Neural progenitor cell (in vitro differentiated cells): ENCODE data around the gene PUS1. TPM values are rescaled to one million over a fixed set of nuclear protein-coding genes. Genes with fewer than 3 reads are reported as not detected.

ENCODE experiments used
- DNase-seq: peaks from one replicate; pipeline ENCODE4 v3.0.0-alpha.2; 2016; ENCODE audit warnings: low spot score
- H2AFZ ChIP-seq: fragments of 200-600 bp; sonication (generic); replicated peaks from 2 replicates; pipeline ENCODE4 v1.6.1; 2016; ENCODE audit warnings: antibody characterized with exemption
- H3F3A ChIP-seq: fragments of 200-600 bp; sonication (generic); 2 replicates; pipeline ENCODE4 v1.6.1; 2016; ENCODE audit warnings: antibody characterized with exemption, low read depth
- H3K27ac ChIP-seq: fragments of 200-600 bp; sonication (generic); 2 replicates; pipeline ENCODE4 v1.5.1; 2016; ENCODE audit warnings: mild to moderate bottlenecking
- H3K27me3 ChIP-seq: fragments of 200-600 bp; sonication (generic); 2 replicates; pipeline ENCODE4 v1.6.1; 2016; ENCODE audit warnings: mild to moderate bottlenecking, moderate library complexity
- H3K36me3 ChIP-seq: fragments of 200-600 bp; sonication (generic); 2 replicates; pipeline ENCODE4 v1.5.1; 2016
- H3K4me1 ChIP-seq: fragments of 200-600 bp; sonication (generic); 2 replicates; pipeline ENCODE4 v1.6.1; 2016; ENCODE audit warnings: mixed run types
- H3K4me2 ChIP-seq: fragments of 200-600 bp; sonication (generic); 2 replicates; pipeline ENCODE4 v1.6.1; 2016
- H3K4me3 ChIP-seq: fragments of 200-600 bp; sonication (generic); 2 replicates; pipeline ENCODE4 v1.5.1; 2016
- H3K79me2 ChIP-seq: fragments of 200-600 bp; sonication (generic); 2 replicates; pipeline ENCODE4 v1.6.1; 2016; ENCODE audit warnings: low read depth
- H3K9ac ChIP-seq: fragments of 200-600 bp; sonication (generic); 2 replicates; pipeline ENCODE4 v1.6.1; 2016
- H3K9me3 ChIP-seq: fragments of 200-600 bp; sonication (generic); 2 replicates; pipeline ENCODE4 v1.5.1; 2016; ENCODE audit warnings: low read depth
- H4K20me1 ChIP-seq: fragments of 200-600 bp; sonication (generic); 2 replicates; pipeline ENCODE4 v1.6.1; 2016; ENCODE audit warnings: low read depth
- H3K27ac Mint-ChIP-seq: 3 replicates; pipeline ENCODE4 v1.8.0; 2021; ENCODE audit warnings: mixed read lengths
- H3K27me3 Mint-ChIP-seq: 2 replicates; pipeline ENCODE4 v1.8.0; 2022; ENCODE audit warnings: low read depth, mild to moderate bottlenecking, inconsistent platforms, moderate library complexity, mixed read lengths; ENCODE audit not compliant: insufficient read depth
- H3K36me3 Mint-ChIP-seq: 3 replicates; pipeline ENCODE4 v1.8.0; 2021; ENCODE audit warnings: mixed read lengths
- H3K4me1 Mint-ChIP-seq: 3 replicates; pipeline ENCODE4 v1.8.0; 2021; ENCODE audit warnings: mixed read lengths
- H3K4me3 Mint-ChIP-seq: 3 replicates; pipeline ENCODE4 v1.8.0; 2021; ENCODE audit warnings: mild to moderate bottlenecking, moderate library complexity, mixed read lengths
- H3K9me3 Mint-ChIP-seq: 3 replicates; pipeline ENCODE4 v1.8.0; 2020; ENCODE audit warnings: mixed read lengths
- EZH2 ChIP-seq: fragments of 200-600 bp; sonication (generic); IDR thresholded peaks from 2 replicates; pipeline ENCODE4 v1.6.1; 2017; ENCODE audit warnings: antibody characterized with exemption, mild to moderate bottlenecking, moderate library complexity
- EZH2phosphoT487 ChIP-seq: fragments of 200-600 bp; sonication (generic); IDR thresholded peaks from 2 replicates; pipeline ENCODE4 v1.6.1; 2017; ENCODE audit warnings: antibody characterized with exemption
- total RNA-seq: library from RNA; depleted of rRNA; stranded (reverse); fragments of >200 nt; gene quantifications from 2 replicates; pipeline ENCODE4 v1.2.3, GENCODE V29; 2015; ENCODE audit warnings: low replicate concordance
- TF ChIP-seq, protein P1 (sequence below): fragments of 200-600 bp; sonication (generic); IDR thresholded peaks from 2 replicates; pipeline ENCODE4 v1.5.1; 2017; ENCODE audit warnings: antibody characterized with exemption, mild to moderate bottlenecking

The PUS1 gene
- total RNA-seq, 1 donor from 2014 or later = 15.9 TPM

DNA sequence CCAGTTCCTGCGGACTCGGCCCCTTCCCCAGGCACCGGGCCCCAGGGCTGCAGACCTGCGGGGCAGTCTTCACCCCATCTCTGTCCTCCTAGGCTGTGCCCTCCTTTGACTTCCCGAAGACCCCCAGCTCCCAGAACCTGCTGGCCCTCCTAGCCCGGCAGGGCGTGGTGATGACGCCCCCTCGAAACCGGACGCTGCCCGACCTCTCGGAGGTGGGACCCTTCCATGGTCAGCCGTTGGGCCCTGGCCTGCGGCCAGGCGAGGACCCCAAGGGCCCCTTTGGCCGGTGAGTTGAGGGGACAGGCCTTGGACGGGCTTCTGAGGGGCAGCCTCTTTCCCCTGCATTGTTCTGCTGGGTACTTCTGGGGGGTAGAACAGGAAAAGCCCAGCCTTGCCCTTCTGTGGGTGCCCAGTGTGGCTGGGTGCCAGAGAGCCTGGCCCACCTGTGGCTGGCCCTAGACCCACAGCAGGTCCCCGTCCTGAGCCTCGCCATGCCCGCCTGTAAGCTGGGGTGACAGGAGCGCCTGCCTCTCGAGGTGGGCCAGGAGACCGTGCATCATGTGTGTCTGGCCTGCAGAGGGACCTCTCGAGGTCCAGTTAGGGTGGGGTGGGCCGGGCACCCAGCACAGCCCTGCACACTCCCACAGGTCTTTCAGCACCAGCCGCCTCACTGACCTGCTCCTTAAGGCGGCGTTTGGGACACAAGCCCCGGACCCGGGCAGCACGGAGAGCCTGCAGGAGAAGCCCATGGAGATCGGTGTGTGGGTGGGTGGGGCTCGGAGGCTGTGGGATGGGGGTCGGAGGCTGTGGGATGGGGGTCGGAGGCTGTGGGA lies 12.6 kb upstream of the PUS1 start:
- no peak overlapping the region for H3K4me3 ChIP-seq
- H3K79me2 ChIP-seq = no peaks in the 10 kb centered on the region
- no peaks in the 10 kb centered on the region for H3F3A ChIP-seq
- Mint-ChIP-seq H3K9me3 (no peaks in the 10 kb centered on the region), H3K4me3 (no peak overlapping the region), H3K27ac (no peak overlapping the region), H3K27me3 (no peaks in the 10 kb centered on the region), H3K4me1 (no peaks in the 10 kb centered on the region), H3K36me3 (peaks cover 2% of the 10 kb centered on the region)
- H4K20me1 ChIP-seq = no peaks in the 10 kb centered on the region
- no peaks in the 10 kb centered on the region for H3K4me1 ChIP-seq
- H3K27me3 ChIP-seq = no peaks in the 10 kb centered on the region
- H3K36me3 ChIP-seq = no peaks in the 10 kb centered on the region
- H3K27ac ChIP-seq = no peak overlapping the region
- no peaks in the 10 kb centered on the region for H3K9me3 ChIP-seq
- no peak for DNase-seq
- H3K9ac ChIP-seq = no peak overlapping the region
- TF ChIP-seq EZH2 = no peak
- TF ChIP-seq, protein P1, sequence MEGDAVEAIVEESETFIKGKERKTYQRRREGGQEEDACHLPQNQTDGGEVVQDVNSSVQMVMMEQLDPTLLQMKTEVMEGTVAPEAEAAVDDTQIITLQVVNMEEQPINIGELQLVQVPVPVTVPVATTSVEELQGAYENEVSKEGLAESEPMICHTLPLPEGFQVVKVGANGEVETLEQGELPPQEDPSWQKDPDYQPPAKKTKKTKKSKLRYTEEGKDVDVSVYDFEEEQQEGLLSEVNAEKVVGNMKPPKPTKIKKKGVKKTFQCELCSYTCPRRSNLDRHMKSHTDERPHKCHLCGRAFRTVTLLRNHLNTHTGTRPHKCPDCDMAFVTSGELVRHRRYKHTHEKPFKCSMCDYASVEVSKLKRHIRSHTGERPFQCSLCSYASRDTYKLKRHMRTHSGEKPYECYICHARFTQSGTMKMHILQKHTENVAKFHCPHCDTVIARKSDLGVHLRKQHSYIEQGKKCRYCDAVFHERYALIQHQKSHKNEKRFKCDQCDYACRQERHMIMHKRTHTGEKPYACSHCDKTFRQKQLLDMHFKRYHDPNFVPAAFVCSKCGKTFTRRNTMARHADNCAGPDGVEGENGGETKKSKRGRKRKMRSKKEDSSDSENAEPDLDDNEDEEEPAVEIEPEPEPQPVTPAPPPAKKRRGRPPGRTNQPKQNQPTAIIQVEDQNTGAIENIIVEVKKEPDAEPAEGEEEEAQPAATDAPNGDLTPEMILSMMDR = no peak
- TF ChIP-seq EZH2phosphoT487 = no peak
- no peak overlapping the region for H2AFZ ChIP-seq
- no peak overlapping the region for H3K4me2 ChIP-seq

DNA sequence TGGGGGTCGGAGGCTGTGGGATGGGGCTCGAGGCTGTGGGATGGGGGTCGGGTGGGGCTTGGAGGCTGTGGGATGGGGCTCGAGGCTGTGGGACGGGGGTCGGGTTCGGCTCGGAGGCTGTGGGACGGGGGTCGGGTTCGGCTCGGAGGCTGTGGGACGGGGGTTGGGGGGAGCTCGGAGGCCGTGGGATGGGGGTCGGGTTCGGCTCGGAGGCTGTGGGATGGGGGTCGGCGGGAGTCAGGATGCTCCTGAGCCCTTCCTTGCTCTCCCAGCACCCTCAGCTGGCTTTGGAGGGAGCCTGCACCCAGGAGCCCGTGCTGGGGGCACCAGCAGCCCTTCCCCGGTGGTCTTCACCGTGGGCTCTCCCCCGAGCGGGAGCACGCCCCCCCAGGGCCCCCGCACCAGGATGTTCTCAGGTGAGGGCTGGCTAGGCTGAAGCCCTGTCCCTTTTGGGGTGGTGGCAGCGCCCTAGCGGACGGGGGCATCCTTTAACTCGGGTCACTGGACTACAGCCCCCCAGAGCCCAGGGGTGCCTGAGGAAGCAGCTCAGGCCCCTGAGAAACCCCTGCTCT lies 11.9 kb upstream of the PUS1 start:
- Histone ChIP-seq H3K9me3 (no peaks in the 10 kb centered on the region), H3K36me3 (no peaks in the 10 kb centered on the region), H3K4me2 (no peak overlapping the region), H4K20me1 (no peaks in the 10 kb centered on the region), H3K27me3 (no peaks in the 10 kb centered on the region), H3F3A (no peaks in the 10 kb centered on the region), H3K27ac (no peak overlapping the region), H3K9ac (no peak overlapping the region), H2AFZ (no peak overlapping the region), H3K79me2 (no peaks in the 10 kb centered on the region), H3K4me1 (no peaks in the 10 kb centered on the region), H3K4me3 (no peak overlapping the region)
- DNase-seq = no peak
- no peak overlapping the region for H3K4me3 Mint-ChIP-seq
- H3K4me1 Mint-ChIP-seq = no peaks in the 10 kb centered on the region
- H3K9me3 Mint-ChIP-seq = no peaks in the 10 kb centered on the region
- no peaks in the 10 kb centered on the region for H3K27me3 Mint-ChIP-seq
- peaks cover 2% of the 10 kb centered on the region for H3K36me3 Mint-ChIP-seq
- no peak for TF ChIP-seq EZH2phosphoT487
- TF ChIP-seq, protein P1 = no peak
- TF ChIP-seq EZH2 = no peak
- H3K27ac Mint-ChIP-seq = no peak overlapping the region

DNA sequence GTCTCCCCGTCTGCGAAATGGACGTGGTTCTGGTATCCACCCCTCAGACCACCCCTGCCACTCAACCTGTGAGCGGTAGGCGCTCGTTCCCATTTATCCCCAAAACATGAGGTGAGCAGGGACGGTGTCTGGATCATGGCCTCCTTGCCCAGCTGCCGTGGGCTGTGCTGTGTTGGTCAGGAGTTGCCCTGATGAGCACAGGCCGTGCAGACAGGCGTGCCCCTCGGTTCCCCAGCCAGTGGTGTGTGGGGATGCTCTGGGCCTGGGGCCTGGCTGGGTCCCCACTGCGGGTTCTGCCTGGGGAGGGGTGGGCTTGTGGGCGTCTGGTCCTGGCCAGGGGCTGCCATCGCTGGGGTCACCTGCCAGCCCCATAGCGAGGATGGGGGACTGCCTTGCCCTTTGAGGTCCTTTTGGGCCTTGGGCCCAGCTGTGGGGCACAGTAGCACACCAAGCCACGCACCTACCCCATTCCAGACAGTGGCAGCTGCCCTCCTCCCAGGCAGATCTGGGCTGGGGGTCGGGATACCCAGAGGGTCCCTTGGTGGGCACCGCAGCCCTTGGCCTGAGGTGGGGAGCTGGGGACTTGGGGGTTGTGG lies 11.3 kb upstream of the PUS1 start:
- TF ChIP-seq EZH2phosphoT487 = no peak
- Histone ChIP-seq H3K27me3 (no peaks in the 10 kb centered on the region), H3K9me3 (no peaks in the 10 kb centered on the region), H2AFZ (no peak overlapping the region), H3K4me1 (no peaks in the 10 kb centered on the region), H3K9ac (no peak overlapping the region), H3K4me3 (no peak overlapping the region), H3F3A (no peaks in the 10 kb centered on the region), H4K20me1 (no peaks in the 10 kb centered on the region), H3K79me2 (no peaks in the 10 kb centered on the region), H3K27ac (no peak overlapping the region), H3K4me2 (no peak overlapping the region), H3K36me3 (no peaks in the 10 kb centered on the region)
- no peaks in the 10 kb centered on the region for H3K27me3 Mint-ChIP-seq
- no peak overlapping the region for H3K27ac Mint-ChIP-seq
- no peaks in the 10 kb centered on the region for H3K9me3 Mint-ChIP-seq
- H3K36me3 Mint-ChIP-seq = peaks cover 4% of the 10 kb centered on the region
- no peak overlapping the region for H3K4me3 Mint-ChIP-seq
- DNase-seq = no peak
- no peaks in the 10 kb centered on the region for H3K4me1 Mint-ChIP-seq
